ENCODE measurements around the gene OSMR.

DNA sequence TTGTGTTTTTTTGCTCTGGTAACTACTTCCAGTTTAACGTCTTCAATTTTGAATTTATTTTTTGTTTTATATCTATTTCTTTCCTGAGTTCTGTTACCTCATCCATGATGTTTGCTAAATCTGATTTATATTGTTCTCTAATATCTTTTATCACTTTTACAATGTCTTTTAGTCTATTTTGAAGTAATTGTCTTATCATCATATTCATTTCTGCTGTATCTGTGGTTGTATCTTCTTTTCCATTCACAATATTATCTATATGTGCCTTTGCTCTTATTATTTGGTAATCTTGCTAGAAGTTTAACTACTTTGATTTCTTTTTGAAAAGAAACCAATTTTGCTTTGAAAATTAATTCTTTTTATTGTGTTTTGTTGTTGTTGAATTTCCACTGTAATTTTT lies 43.6 kb downstream of the OSMR start:
- TF ChIP-seq, protein P1, sequence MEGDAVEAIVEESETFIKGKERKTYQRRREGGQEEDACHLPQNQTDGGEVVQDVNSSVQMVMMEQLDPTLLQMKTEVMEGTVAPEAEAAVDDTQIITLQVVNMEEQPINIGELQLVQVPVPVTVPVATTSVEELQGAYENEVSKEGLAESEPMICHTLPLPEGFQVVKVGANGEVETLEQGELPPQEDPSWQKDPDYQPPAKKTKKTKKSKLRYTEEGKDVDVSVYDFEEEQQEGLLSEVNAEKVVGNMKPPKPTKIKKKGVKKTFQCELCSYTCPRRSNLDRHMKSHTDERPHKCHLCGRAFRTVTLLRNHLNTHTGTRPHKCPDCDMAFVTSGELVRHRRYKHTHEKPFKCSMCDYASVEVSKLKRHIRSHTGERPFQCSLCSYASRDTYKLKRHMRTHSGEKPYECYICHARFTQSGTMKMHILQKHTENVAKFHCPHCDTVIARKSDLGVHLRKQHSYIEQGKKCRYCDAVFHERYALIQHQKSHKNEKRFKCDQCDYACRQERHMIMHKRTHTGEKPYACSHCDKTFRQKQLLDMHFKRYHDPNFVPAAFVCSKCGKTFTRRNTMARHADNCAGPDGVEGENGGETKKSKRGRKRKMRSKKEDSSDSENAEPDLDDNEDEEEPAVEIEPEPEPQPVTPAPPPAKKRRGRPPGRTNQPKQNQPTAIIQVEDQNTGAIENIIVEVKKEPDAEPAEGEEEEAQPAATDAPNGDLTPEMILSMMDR (IDR thresholded peaks at IDR 0.05) = no peak
- TF ChIP-seq EZH2 (IDR thresholded peaks at IDR 0.05; ENCODE audit: borderline replicate concordance, insufficient read depth, low read depth, low read length, poor library complexity, severe bottlenecking) = no peak
